ENCODE results near the gene FABP3. TPM values are rescaled to one million over a fixed set of nuclear protein-coding genes. Genes with fewer than 3 reads are reported as not detected.

The FABP3 gene
- total RNA-seq = 6.7 and 18.1 TPM in 2 replicates

GRCh38 chr1:31373056-31373896 lies at the start of gene FABP3:
Gene FABP3, minus strand, starts transcription at chr1:31373076. Its CDS starts 62 bp downstream, at chr1:31373014.

GRCh38 chr1:31412732-31413404 lies 40.0 kb upstream of the FABP3 start, which contains the start of gene SERINC2:
Gene SERINC2, plus strand, starts transcription at chr1:31413213. Its CDS starts 53 bp downstream, at chr1:31413266.

Other genes with a start within 250 kb of the FABP3 start
- gene NKAIN1, start 133.2 kb downstream of the FABP3 start, total RNA-seq = 0.76 and 2.4 TPM in 2 replicates
- 52.9 and 113 TPM in 2 replicates for gene SNRNP40, start 76.3 kb downstream of the FABP3 start, total RNA-seq
- gene ZCCHC17, start 76.0 kb downstream of the FABP3 start, total RNA-seq = 16.6 and 17.9 TPM in 2 replicates
- 57.4 and 73.0 TPM in 2 replicates for gene SERINC2, start 40.1 kb upstream of the FABP3 start, total RNA-seq
- 278 and 352 TPM in 2 replicates for gene TINAGL1, start 203.4 kb upstream of the FABP3 start, total RNA-seq
- gene HCRTR1, start 244.6 kb upstream of the FABP3 start, total RNA-seq = not detected in 2 replicates